ENCODE results near the gene KRTAP4-5.
"Not testable (repeated sequence)": the region's sequence is repeated elsewhere in the genome, so short reads cannot be mapped to it uniquely, and the experiment has no call there.

Gene KRTAP4-5

GRCh38 chr17:41149652-41149985 is at the start of gene KRTAP4-5:
KRTAP4-5 (minus strand) TSS chr17:41149825; CDS start chr17:41149767, 58 bp downstream.
- no peak for TF ChIP-seq CTCF (IDR thresholded peaks at IDR 0.05; ENCODE audit: low read length, missing control alignments)
- no peak within 1 kb of the TSS for H3K4me3 ChIP-seq (replicated peaks; ENCODE audit: low read depth, low read length)
- no peak for DNase-seq (ENCODE audit: low read depth)

GRCh38 chr17:41196068-41196467 is 46.4 kb upstream of the KRTAP4-5 start:
- H3K4me3 ChIP-seq (replicated peaks; ENCODE audit: low read depth, low read length) = no peak overlapping the region
- DNase-seq (ENCODE audit: low read depth) = no peak
- TF ChIP-seq CTCF (IDR thresholded peaks at IDR 0.05; ENCODE audit: low read length, missing control alignments) = no peak

GRCh38 chr17:41190328-41190727 is 40.7 kb upstream of the KRTAP4-5 start:
- no peak for TF ChIP-seq CTCF (IDR thresholded peaks at IDR 0.05; ENCODE audit: low read length, missing control alignments)
- no peak for DNase-seq (ENCODE audit: low read depth)
- no peak overlapping the region for H3K4me3 ChIP-seq (replicated peaks; ENCODE audit: low read depth, low read length)

- H3K4me3 ChIP-seq (replicated peaks; ENCODE audit: low read depth, low read length); DNase-seq (ENCODE audit: low read depth): not testable (repeated sequence)
Measured at GRCh38 chr17:41189837-41190318, 40.3 kb upstream of the KRTAP4-5 start, which contains the start of gene KRTAP9-1. KRTAP9-1 (plus strand) TSS chr17:41189887; CDS start chr17:41189887, 0 bp downstream.

- no peak for DNase-seq (ENCODE audit: low read depth)
- no peak for TF ChIP-seq CTCF (IDR thresholded peaks at IDR 0.05; ENCODE audit: low read length, missing control alignments)
- H3K4me3 ChIP-seq (replicated peaks; ENCODE audit: low read depth, low read length) = no peak overlapping the region
Measured at GRCh38 chr17:41186872-41187271, 37.2 kb upstream of the KRTAP4-5 start.

- DNase-seq (ENCODE audit: low read depth) = no peak
- H3K4me3 ChIP-seq (replicated peaks; ENCODE audit: low read depth, low read length) = no peak overlapping the region
- TF ChIP-seq CTCF (IDR thresholded peaks at IDR 0.05; ENCODE audit: low read length, missing control alignments) = no peak
Measured at GRCh38 chr17:41185001-41185400, 35.4 kb upstream of the KRTAP4-5 start.

GRCh38 chr17:41184480-41184961 is 34.9 kb upstream of the KRTAP4-5 start, which contains the start of gene KRTAP4-1:
KRTAP4-1 (minus strand) TSS chr17:41184911; CDS start chr17:41184854, 57 bp downstream.
- no peak for TF ChIP-seq CTCF (IDR thresholded peaks at IDR 0.05; ENCODE audit: low read length, missing control alignments)
- no peak within 1 kb of the TSS for H3K4me3 ChIP-seq (replicated peaks; ENCODE audit: low read depth, low read length)
- no peak for DNase-seq (ENCODE audit: low read depth)
